Right ventricle myocardium inferior (tissue), 1 donor: ENCODE data around the gene PHLDB1. TPM values are rescaled to one million over a fixed set of nuclear protein-coding genes. Genes with fewer than 3 reads are reported as not detected.
"Not testable (repeated sequence)": the region's sequence is repeated elsewhere in the genome, so short reads cannot be mapped to it uniquely, and the experiment has no call there.

Experiments used
- ATAC-seq: fragments of 200-7000 bp; cut with Tn5 transposase; one replicate; pipeline ENCODE4 v1.9.1; 2020; ENCODE audit warnings: mild to moderate bottlenecking, moderate library complexity
- DNase-seq: peaks from one replicate; pipeline ENCODE4 v3.0.0; 2021; ENCODE audit errors: missing footprints
- intact Hi-C: fragments of 100-400 bp; cut with DNase I; formaldehyde crosslinking; loops from one replicate; pipeline ENCODE4 v1.11.0; 2022
- total RNA-seq: library from RNA; stranded (reverse); fragmentation: NEBNext Ultra II Directional; extraction: Animal tissue kit (Norgen Biotek cat#: 25700); gene quantifications from one replicate; pipeline ENCODE4 v1.2.1, GENCODE V29; 2021
- donor health status: DM: no; HTN: yes; CAD: no; lungs with severe emphysema.

PHLDB1 gene
- total RNA-seq, 1 donor from 2014 or later = 115 TPM

GRCh38 chr11:118666371-118666770, 59.0 kb downstream of the PHLDB1 start:
- intact Hi-C loops = no loop called here
- DNase-seq (no peak), ATAC-seq (no peak)

- no peak for ATAC-seq
- no peak for DNase-seq
- intact Hi-C loops = no loop called here
Measured at GRCh38 chr11:118670063-118670462, 62.6 kb downstream of the PHLDB1 start.

GRCh38 chr11:118671254-118671653, 63.8 kb downstream of the PHLDB1 start:
- ATAC-seq = no peak
- DNase-seq = no peak
- intact Hi-C loops = no loop called here

- DNase-seq = no peak
- ATAC-seq = no peak
- intact Hi-C loops = no loop called here
Measured at GRCh38 chr11:118672846-118673245, 65.4 kb downstream of the PHLDB1 start.

DNA sequence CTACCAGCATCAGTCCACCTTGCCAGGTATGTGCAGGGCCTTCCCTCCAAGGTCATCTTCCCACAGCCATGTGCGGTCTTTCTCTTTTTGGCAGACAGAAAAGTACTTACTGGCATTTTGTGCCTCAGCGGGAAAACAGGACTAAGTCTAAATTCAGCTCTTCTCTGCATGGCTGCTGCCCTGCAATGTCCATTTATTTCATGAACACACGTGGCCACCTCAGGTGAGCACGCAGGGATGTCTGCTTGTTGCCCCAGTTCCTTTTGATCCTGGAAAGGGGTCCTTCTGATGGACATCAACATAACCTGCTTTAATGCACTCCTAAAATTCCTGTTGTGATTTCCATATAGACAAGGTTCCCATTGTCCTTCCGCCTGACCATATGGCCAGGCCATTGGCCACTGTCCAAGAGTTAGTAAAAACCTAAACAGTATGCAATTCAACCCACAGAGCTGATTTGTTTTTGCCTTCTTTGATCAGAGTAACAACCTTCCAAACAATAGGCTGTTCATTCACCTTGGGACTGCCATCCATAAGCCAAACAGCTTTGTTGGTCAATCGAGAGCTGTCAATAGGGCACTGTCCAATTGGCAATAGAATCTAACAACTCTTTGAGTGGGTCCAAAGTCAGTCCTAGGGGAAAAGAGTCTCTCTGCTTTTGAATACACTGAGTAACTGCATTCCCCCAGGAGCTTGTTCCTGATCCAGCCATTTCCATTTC, 66.1 kb downstream of the PHLDB1 start:
- DNase-seq = no peak
- intact Hi-C loops = no loop called here
- no peak for ATAC-seq

DNA sequence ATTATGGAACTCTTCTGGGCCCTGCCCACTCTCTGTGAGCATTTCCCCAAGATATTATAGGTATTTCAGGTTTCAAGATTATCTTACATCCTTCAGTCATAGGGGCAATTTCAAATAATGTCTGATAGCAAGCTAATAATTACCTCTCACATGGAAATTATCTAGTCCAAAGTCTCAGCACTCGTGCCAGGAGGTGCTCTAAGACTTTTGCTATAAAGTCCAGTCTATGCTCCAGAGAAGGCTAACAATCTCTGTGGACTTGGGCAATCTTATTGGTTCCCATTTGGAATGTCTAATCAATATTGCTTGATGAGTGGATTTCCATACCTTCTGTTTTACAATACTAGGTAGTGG, 66.6 kb downstream of the PHLDB1 start:
- intact Hi-C loops = no loop called here
- ATAC-seq (no peak), DNase-seq (no peak)

DNA sequence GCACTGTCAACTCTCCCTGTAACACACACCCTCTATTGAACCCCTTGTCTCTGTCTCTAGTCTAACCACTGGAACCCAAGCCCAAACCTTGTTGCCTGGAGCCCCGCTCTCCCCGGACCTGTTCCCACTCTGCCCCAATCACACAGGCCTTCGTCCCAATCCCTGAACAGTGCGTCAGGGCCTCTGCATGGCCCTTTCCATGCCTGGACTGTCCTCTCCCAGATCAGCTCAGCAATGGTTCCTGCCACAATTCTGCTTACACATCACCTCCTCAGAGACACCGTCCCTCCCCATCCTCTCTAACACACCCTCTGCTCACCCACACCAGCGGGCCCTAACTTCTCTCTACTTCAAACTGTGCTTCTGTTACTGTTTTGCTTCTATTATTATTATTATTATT, 70.6 kb downstream of the PHLDB1 start:
- intact Hi-C loops = no loop called here
- ATAC-seq (no peak), DNase-seq (no peak)

DNA sequence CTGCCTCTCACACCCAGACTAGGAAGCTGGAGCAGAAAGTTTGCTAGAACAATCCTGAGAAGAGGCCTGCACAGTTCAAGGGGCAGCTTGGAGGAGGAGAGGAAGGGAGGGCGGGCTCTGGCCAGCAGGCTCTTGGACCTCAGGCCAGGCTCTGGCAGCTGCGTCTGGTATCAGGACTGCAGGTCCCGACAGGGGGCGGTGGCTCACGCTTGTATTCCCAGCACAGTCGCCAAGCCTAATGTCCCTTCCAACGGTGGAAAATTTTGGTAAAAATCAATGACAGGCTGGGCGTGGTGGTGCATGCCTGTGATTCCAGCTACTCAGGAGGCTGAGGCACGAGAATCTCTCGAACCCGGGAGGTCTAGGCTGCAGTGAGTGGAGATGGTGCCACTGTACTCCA, 71.5 kb downstream of the PHLDB1 start:
- DNase-seq, intact Hi-C loops: not testable (repeated sequence)
- ATAC-seq = peak; percentile 79

DNA sequence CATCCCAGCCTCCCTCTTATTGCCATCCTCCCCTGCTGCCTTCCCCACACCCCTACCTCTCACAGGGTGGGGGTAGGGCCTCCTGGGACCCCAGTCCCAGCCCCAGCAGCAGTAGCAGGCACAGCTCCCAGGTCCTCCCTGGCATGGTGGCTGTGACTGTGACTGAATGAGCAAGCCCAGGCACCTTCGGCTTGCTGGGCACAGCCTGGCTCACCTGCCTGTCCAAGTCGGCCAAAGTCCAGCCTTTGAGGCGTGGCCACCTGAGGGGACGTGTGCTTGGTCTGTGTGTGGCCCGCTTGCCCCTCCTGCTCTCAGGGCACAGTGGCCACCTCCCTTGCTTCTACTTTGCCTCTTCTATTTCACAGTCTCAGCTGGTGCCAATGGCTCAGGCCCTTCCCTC, 72.1 kb downstream of the PHLDB1 start, which contains the start of gene TREH:
TREH (minus strand) TSS at position 168 of the 400 bp plus-strand sequence; CDS start at position 145, 23 bp downstream.
- intact Hi-C loops = no loop called here
- ATAC-seq (no peak), DNase-seq (no peak)

DNA sequence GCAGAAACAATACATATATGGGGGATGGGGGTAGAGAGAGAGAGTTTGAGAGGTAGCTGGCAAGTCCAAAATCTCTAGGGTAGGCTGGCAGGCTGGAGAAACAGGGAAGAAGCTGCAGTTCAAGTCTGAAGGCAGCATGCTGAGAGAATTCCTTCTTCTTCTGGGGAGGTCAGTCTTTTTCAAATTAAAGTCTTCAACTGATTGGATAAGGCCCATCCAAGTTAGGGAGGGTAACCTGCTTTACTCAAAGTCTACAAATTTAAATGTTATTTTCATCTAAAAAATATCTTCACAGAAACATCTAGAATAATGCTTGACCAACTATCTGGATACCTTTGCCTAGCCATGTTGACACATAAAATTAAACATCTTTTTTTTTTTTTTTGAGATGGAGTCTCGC, 75.0 kb downstream of the PHLDB1 start:
- ATAC-seq (no peak), DNase-seq (no peak)
- intact Hi-C loops = no loop called here

- ATAC-seq, DNase-seq, intact Hi-C loops: not testable (repeated sequence)
Measured at GRCh38 chr11:118682939-118683338, 75.5 kb downstream of the PHLDB1 start.

- intact Hi-C loops = no loop called here
- no peak for ATAC-seq
Measured at GRCh38 chr11:118684187-118684586, 76.8 kb downstream of the PHLDB1 start.

GRCh38 chr11:118687906-118688305, 80.5 kb downstream of the PHLDB1 start:
- DNase-seq (no peak), ATAC-seq (no peak)
- intact Hi-C loops = no loop called here

More at GRCh38 chr11:118684187-118684586, 76.8 kb downstream of the PHLDB1 start:
- no peak for DNase-seq

DNA sequence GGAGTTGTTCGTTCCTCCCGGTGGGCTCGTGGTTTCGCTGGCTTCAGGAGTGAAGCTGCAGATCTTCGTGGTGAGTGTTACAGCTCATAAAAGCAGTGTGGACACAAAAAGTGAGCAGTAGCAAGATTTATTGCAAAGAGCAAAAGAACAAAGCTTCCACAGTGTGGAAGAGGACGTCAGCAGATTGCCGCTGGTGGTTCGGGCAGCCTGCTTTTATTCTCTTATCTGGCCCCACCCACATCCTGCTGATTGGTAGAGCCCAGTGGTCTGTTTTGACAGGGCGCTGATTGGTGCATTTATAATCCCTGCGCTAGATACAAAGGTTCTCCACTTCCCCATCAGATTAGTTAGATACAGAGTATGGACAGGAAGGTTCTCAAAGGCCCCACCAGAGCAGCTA, 80.9 kb downstream of the PHLDB1 start:
- DNase-seq, ATAC-seq, intact Hi-C loops: not testable (repeated sequence)

GRCh38 chr11:118688851-118689502, 81.6 kb downstream of the PHLDB1 start:
- DNase-seq (no peak), ATAC-seq (no peak)
- intact Hi-C loops = no loop called here

- intact Hi-C loops = no loop called here
- DNase-seq = no peak
- ATAC-seq = peak; percentile 12
Measured at GRCh38 chr11:118689503-118689851, 82.1 kb downstream of the PHLDB1 start.

DNA sequence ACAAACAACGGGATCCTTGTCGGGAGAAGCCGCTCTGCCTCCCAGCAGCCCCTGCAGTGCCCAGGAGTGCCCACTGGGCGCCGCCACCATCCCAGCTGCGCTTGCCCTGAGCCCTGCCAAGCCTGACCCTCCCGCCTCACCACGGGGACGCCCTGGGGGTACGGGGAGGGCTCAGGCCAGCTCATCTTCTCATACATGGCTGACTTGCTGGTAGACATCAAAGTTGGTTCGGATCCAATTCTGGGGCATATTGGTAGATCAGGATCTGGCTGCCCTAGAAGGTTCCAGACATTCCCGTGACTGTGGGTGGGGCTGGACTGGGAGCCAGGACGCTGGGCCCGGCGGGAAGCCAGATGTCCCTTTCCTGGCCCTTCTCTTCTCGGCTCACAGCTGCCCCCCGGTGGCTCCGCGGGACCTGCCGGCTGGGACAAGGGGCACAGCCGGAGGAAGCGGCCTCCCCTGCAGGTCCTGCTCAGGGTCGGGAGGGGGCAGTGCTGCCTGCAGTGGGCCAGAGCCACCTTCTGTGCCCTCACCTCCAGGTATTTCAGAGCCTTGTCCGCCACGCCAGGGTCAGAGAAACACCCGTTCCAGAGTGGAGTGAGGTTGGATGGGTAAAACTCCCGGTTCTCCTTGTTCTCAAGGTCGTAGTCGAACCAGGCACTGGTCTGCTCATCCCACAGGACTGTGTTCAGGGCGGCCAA, 82.6 kb downstream of the PHLDB1 start:
- peak; percentile 97 for DNase-seq
- intact Hi-C loops = loop anchor here (1.0 to 10.0 kb wide), 3 partner anchors 101 to 266 kb away; partner anchors contain the start of genes DDX6 and UPK2
- peak; percentile 97 for ATAC-seq

DNA sequence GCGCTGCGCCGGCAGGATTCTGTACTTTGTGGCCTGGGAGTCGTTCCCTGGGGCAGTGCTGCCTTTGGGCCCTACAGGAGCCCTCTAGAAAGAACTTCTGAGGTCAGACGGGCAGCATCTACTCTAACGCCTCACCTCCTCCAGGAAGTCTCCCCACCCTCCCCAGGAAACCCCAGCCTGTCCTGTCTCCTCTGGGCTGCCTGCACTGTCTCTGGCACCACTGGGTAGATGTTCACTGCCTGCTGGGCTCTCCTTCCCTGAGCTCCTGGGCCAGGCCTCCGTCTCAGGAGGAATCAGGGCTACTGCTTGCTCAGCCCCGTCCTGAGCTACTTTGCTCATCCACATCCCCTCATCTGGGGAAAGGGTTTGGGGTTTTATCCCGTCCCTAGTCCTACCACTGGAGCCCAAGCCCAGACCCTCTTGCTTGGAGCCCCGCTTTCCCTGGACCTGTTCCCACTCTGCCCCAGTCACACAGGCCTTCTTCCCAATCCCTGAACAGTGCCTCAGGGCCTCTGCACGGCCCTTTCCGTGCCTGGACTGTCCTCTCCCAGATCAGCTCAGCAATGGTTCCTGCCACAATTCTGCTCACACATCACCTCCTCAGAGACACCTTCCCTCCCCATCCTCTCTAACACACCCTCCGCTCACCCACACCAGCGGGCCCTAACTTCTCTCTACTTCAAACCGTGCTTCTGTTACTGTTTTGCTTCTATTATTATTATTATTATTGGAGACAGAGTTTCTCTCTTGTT, 83.3 kb downstream of the PHLDB1 start:
- ATAC-seq (no peak), DNase-seq (no peak)
- intact Hi-C loops = loop anchor here (1.0 to 10.0 kb wide), 3 partner anchors 100 to 266 kb away; partner anchors contain the start of genes DDX6 and UPK2
